HepG2 (cell line): ENCODE results near the gene CPED1. TPM values are rescaled to one million over a fixed set of nuclear protein-coding genes. Genes with fewer than 3 reads are reported as not detected.

Source experiments
- ATAC-seq: fragments of 200-7000 bp; cut with Tn5 transposase; 3 replicates; pipeline ENCODE4 v1.9.1; 2020; ENCODE audit warnings: mild to moderate bottlenecking, moderate library complexity
- BruUV-seq: library from RNA; stranded (reverse); fragments of 400-500 nt; replicated peaks from 2 replicates; lab custom pipeline; 2021; lab: Mats Ljungman, UMichigan
- CTCF ChIA-PET: fragments of 300-600 bp; formaldehyde crosslinking; extraction: SDS; loops from one replicate; lab custom pipeline; 2021; ENCODE audit warnings: low total read pairs, inconsistent platforms, low intra/inter-chr PET ratio; lab: Yijun Ruan, JAX
- POLR2A ChIA-PET: fragments of 350-600 bp; sonication (Branson Sonifier 250); formaldehyde crosslinking; loops from one replicate; lab custom pipeline; 2020; ENCODE audit warnings: antibody characterized with exemption, inconsistent platforms; lab: Yijun Ruan, JAX
- DNase-seq: peaks from one replicate; pipeline ENCODE4 v3.0.0-alpha.2; 2015; ENCODE audit warnings: low spot score
- FAIRE-seq: peaks from 3 replicates; lab custom pipeline; 2011; peaks lifted over from hg19 to GRCh38; lab: Jason Lieb, UNC
- H2AFZ ChIP-seq: one replicate; pipeline ENCODE4 v1.6.1; 2011; ENCODE audit warnings: low read length, inconsistent platforms
- H3K27ac ChIP-seq: fragments of 300-600 bp; 3 replicates; pipeline ENCODE4 v1.8.0; 2011; ENCODE audit warnings: mixed run types, mild to moderate bottlenecking, mixed read lengths, low read length, inconsistent platforms; ENCODE audit not compliant: insufficient read depth; ENCODE audit errors: extremely low read length
- H3K27me3 ChIP-seq, 2 experiments: fragments of 200-600 bp in 1 of 2; 2 replicates in 1 of 2; 3 replicates in 1 of 2; pipeline versions ENCODE4 v1.6.0 to v1.8.0; 2011; ENCODE audit warnings: low read length in 2 of 2, mild to moderate bottlenecking in 2 of 2, moderate library complexity in 2 of 2, inconsistent platforms in 1 of 2; ENCODE audit not compliant: insufficient read depth in 2 of 2, control insufficient read depth in 1 of 2
- H3K36me3 ChIP-seq, 2 experiments: fragments of 200-600 bp in 1 of 2; replicated peaks in 1 of 2; 2 replicates in 1 of 2; 3 replicates in 1 of 2; pipeline versions ENCODE4 v1.5.1 to v1.8.0; 2011; ENCODE audit warnings: low read length in 2 of 2, inconsistent platforms in 1 of 2; ENCODE audit not compliant: insufficient read depth in 2 of 2, control insufficient read depth in 1 of 2
- H3K4me1 ChIP-seq: 2 replicates; pipeline ENCODE4 v1.5.1; 2012; ENCODE audit warnings: low read length, inconsistent platforms; ENCODE audit not compliant: insufficient read depth
- H3K4me2 ChIP-seq: 2 replicates; pipeline ENCODE4 v1.6.0; 2011; ENCODE audit warnings: low read depth, low read length, inconsistent platforms
- H3K4me3 ChIP-seq, 3 experiments: fragments of 200-600 bp in 1 of 3; sonication (generic), shearing (Covaris generic) in 1 of 3; replicated peaks in 1 of 3; 2 replicates each; pipeline ENCODE4 v1.5.1; 2011 to 2016; ENCODE audit warnings: low read length in 3 of 3, inconsistent platforms in 2 of 3, low read depth in 2 of 3, mild to moderate bottlenecking in 2 of 3, control low read depth in 1 of 3, mixed read lengths in 1 of 3; ENCODE audit not compliant: insufficient read depth in 1 of 3
- H3K79me2 ChIP-seq: one replicate; pipeline ENCODE4 v1.6.1; 2011; ENCODE audit warnings: low read length, inconsistent platforms; ENCODE audit not compliant: insufficient read depth
- H3K9ac ChIP-seq: 2 replicates; pipeline ENCODE4 v1.6.0; 2011; ENCODE audit warnings: mild to moderate bottlenecking, low read depth, low read length, inconsistent platforms; ENCODE audit not compliant: insufficient read depth
- H3K9me3 ChIP-seq: 2 replicates; pipeline ENCODE4 v1.5.1; 2012; ENCODE audit warnings: mild to moderate bottlenecking, low read length
- H4K20me1 ChIP-seq: 2 replicates; pipeline ENCODE4 v1.6.0; 2011; ENCODE audit warnings: inconsistent platforms, mild to moderate bottlenecking, low read length, moderate library complexity; ENCODE audit not compliant: insufficient read depth
- ATF5 ChIP-seq: sonication (generic); formaldehyde crosslinking; IDR thresholded peaks from 2 replicates; pipeline ENCODE4 v1.4.0; 2020; ENCODE audit warnings: mild to moderate bottlenecking, low read depth, missing genetic modification reagents
- GMEB1 ChIP-seq: sonication (generic); formaldehyde crosslinking; IDR thresholded peaks from 2 replicates; pipeline ENCODE4 v1.5.1; 2020; ENCODE audit warnings: missing genetic modification reagents, mild to moderate bottlenecking, borderline replicate concordance
- GRHL1 ChIP-seq: sonication (generic); formaldehyde crosslinking; conservative IDR thresholded peaks from 2 replicates; pipeline ENCODE4 v1.8.0; 2022; ENCODE audit warnings: missing genetic modification reagents
- HMG20A ChIP-seq: IDR thresholded peaks from 2 replicates; pipeline ENCODE4 v1.6.1; 2016; ENCODE audit warnings: borderline replicate concordance
- MTF1 ChIP-seq: sonication (generic); formaldehyde crosslinking; IDR thresholded peaks from 2 replicates; pipeline ENCODE4 v1.5.0; 2020; ENCODE audit warnings: missing genetic modification reagents
- PRDM15 ChIP-seq: sonication (generic); formaldehyde crosslinking; IDR thresholded peaks from 2 replicates; pipeline ENCODE4 v1.4.0; 2020; ENCODE audit warnings: missing genetic modification reagents
- REXO4 ChIP-seq: sonication (generic); formaldehyde crosslinking; IDR thresholded peaks from 2 replicates; pipeline ENCODE4 v1.8.0; 2022; ENCODE audit warnings: missing genetic modification reagents, mild to moderate bottlenecking, borderline replicate concordance
- SP140L ChIP-seq: sonication (generic); formaldehyde crosslinking; IDR thresholded peaks from 2 replicates; pipeline ENCODE4 v1.4.0; 2020; ENCODE audit warnings: missing genetic modification reagents, borderline replicate concordance
- SSRP1 ChIP-seq: IDR thresholded peaks from 2 replicates; pipeline ENCODE4 v1.6.1; 2016; ENCODE audit warnings: control low read depth
- ZNF160 ChIP-seq: sonication (generic); formaldehyde crosslinking; IDR thresholded peaks from 2 replicates; pipeline ENCODE4 v1.8.0; 2022; ENCODE audit warnings: mild to moderate bottlenecking, inconsistent platforms, missing genetic modification reagents
- ZNF776 ChIP-seq: sonication (generic); formaldehyde crosslinking; IDR thresholded peaks from 2 replicates; pipeline ENCODE4 v1.4.0; 2020; ENCODE audit warnings: mild to moderate bottlenecking, missing genetic modification reagents
- ZNF780A ChIP-seq: sonication (generic); formaldehyde crosslinking; IDR thresholded peaks from 2 replicates; pipeline ENCODE4 v1.8.0; 2022; ENCODE audit warnings: mild to moderate bottlenecking, missing genetic modification reagents, moderate library complexity
- WGBS: methylation state at CpG from one replicate; pipeline ENCODE4 v1.1.6; 2017; ENCODE audit warnings: low lambda C conversion rate; 5-methylcytosine and 5-hydroxymethylcytosine counted together
- in situ Hi-C: cut with HindIII; loops from 2 replicates; pipeline ENCODE4 v1.10.0; 2017; ENCODE audit warnings: low pct_unique_long_range_greater_than_20kb; ENCODE audit not compliant: extremely low pct_ligation_motif_present
- intact Hi-C: fragments of 100-400 bp; cut with micrococcal nuclease; formaldehyde crosslinking; loops from one replicate; pipeline ENCODE4 v1.10.0; 2022; ENCODE audit not compliant: unreplicated experiment
- polyA plus RNA-seq, 8 experiments: library from polyadenylated mRNA; depleted of rRNA in 3 of 8; stranded (reverse) in 7 of 8; unstranded in 1 of 8; fragments of >200 nt; fragmentation: Illumina TruSeq in 4 of 8; extraction: Trizol in 4 of 8; gene quantifications; 2 replicates each; pipeline versions ENCODE4 v1.2.1 to v1.2.3, GENCODE V29; 2011 to 2016; ENCODE audit warnings: low read depth in 4 of 8, missing spikeins in 1 of 8, mixed read lengths in 1 of 8; ENCODE audit not compliant: insufficient read depth in 1 of 8
- total RNA-seq, 5 experiments: library from RNA; depleted of rRNA; stranded (reverse); fragments of >200 nt; fragmentation: Illumina TruSeq; extraction: Trizol; gene quantifications; 2 replicates each; pipeline ENCODE4 v1.2.3, GENCODE V29; 2016; ENCODE audit warnings: low read depth in 1 of 5
- TF ChIP-seq, protein P1 (sequence below): sonication (generic); formaldehyde crosslinking; IDR thresholded peaks from 2 replicates; pipeline ENCODE4 v1.8.1; 2023; ENCODE audit warnings: mild to moderate bottlenecking, missing genetic modification reagents

The CPED1 gene
- total and polyA plus RNA-seq, 2 of the 13 experiments (the other 11 are each of a cell fraction or from before 2014, with no cell fraction given): 11.5 to 27.0 TPM

GRCh38 chr7:121107923-121108498 is 119.5 kb downstream of the CPED1 start (continued):
- TF ChIP-seq PRDM15 (no peak), ZNF780A (CRISPR knock-in tag) (no peak)
- TF ChIP-seq, all 625 proteins: peak for 5

DNA sequence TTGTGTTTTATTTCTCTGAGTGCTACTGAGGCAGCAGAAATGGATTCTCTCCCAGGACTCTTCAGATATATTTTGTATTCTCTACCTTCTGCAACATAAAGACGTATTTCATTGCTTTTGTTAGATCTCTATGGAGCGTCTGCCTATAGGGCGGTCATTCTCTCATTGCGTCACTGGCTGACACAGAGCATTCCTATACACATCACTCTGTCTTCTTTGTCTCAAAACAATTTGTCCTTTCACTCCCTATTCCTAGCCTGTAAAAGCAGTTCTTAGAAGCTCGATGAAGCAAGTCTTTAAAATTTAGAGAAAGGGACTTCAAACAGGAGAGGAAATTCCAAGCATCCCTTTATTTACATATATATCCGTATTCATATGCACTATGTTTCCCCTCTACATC is 120.6 kb downstream of the CPED1 start:
- no TSS peak for BruUV-seq
- ATAC-seq: no peak

More for the DNA sequence above, 120.6 kb downstream of the CPED1 start:
- Histone ChIP-seq H3K27me3 (no peaks in the 10 kb centered on the region), H3K79me2 (no peaks in the 10 kb centered on the region), H3K9me3 (no peaks in the 10 kb centered on the region), H3K4me1 (no peaks in the 10 kb centered on the region), H3K4me3 (no peak overlapping the region), H3K36me3 (no peaks in the 10 kb centered on the region), H4K20me1 (no peaks in the 10 kb centered on the region), H3K27ac (no peak overlapping the region), H3K4me2 (no peak overlapping the region), H2AFZ (no peak overlapping the region), H3K9ac (no peak overlapping the region)
- ChIA-PET CTCF (interaction anchor here (2.3 kb wide), 1 partner anchor 303 kb away, joined by 12 read pairs; no protein-coding TSS in a partner anchor), POLR2A (no interaction called here)
- 71% methylated on average over 6 of the region's 6 CpGs for WGBS
- intact Hi-C loops (no loop called here), in situ Hi-C loops (loop anchor here (10.0 kb wide), 1 partner anchor 304 kb away; no protein-coding TSS in a partner anchor)
- FAIRE-seq (no peak), DNase-seq (no peak)
- no peak for TF ChIP-seq HMG20A (CRISPR knock-in tag)
- TF ChIP-seq SP140L (CRISPR knock-in tag): no peak
- TF ChIP-seq, protein P1, sequence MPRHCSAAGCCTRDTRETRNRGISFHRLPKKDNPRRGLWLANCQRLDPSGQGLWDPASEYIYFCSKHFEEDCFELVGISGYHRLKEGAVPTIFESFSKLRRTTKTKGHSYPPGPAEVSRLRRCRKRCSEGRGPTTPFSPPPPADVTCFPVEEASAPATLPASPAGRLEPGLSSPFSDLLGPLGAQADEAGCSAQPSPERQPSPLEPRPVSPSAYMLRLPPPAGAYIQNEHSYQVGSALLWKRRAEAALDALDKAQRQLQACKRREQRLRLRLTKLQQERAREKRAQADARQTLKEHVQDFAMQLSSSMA (CRISPR knock-in tag): no peak
- no peak for TF ChIP-seq MTF1 (CRISPR knock-in tag)
- no peak for TF ChIP-seq SSRP1
- TF ChIP-seq GMEB1 (CRISPR knock-in tag): no peak
- no peak for TF ChIP-seq REXO4
- TF ChIP-seq ATF5 (CRISPR knock-in tag): no peak
- no peak for TF ChIP-seq GRHL1
- no peak for TF ChIP-seq ZNF160
- TF ChIP-seq ZNF776 (CRISPR knock-in tag): no peak
